Neural progenitor cell (in vitro differentiated cells): ENCODE measurements around the gene GCNT2.

Experiments used
- EZH2 ChIP-seq: fragments of 200-600 bp; sonication (generic); IDR thresholded peaks from 2 replicates; pipeline ENCODE4 v1.6.1; 2017; ENCODE audit warnings: antibody characterized with exemption, mild to moderate bottlenecking, moderate library complexity
- TF ChIP-seq, protein P1 (sequence below): fragments of 200-600 bp; sonication (generic); IDR thresholded peaks from 2 replicates; pipeline ENCODE4 v1.5.1; 2017; ENCODE audit warnings: antibody characterized with exemption, mild to moderate bottlenecking

DNA sequence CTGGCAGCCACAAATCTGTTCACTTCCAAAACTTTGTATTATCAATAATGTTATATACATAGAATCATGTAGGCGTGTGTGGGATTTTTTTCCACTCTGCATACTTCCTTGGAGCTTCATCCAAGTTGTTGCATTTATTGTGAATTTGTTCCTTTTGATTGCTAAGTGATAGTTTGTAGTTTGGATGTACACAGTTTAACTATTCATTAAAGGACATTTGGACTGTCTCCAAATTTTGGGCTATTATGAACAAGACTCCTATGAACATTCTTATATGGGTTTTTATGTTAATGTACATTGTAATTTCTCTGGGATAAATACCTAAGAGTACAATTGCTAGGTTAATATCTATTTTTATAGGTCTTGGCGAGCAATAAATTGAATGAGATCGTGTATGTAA lies 36.2 kb upstream of the GCNT2 start:
- TF ChIP-seq, protein P1, sequence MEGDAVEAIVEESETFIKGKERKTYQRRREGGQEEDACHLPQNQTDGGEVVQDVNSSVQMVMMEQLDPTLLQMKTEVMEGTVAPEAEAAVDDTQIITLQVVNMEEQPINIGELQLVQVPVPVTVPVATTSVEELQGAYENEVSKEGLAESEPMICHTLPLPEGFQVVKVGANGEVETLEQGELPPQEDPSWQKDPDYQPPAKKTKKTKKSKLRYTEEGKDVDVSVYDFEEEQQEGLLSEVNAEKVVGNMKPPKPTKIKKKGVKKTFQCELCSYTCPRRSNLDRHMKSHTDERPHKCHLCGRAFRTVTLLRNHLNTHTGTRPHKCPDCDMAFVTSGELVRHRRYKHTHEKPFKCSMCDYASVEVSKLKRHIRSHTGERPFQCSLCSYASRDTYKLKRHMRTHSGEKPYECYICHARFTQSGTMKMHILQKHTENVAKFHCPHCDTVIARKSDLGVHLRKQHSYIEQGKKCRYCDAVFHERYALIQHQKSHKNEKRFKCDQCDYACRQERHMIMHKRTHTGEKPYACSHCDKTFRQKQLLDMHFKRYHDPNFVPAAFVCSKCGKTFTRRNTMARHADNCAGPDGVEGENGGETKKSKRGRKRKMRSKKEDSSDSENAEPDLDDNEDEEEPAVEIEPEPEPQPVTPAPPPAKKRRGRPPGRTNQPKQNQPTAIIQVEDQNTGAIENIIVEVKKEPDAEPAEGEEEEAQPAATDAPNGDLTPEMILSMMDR = no peak
- TF ChIP-seq EZH2 = no peak
